Endometrial microvascular endothelial cells (primary cell): ENCODE measurements around the gene FBXW4. TPM values are rescaled to one million over a fixed set of nuclear protein-coding genes. Genes with fewer than 3 reads are reported as not detected.

Experiments
- in situ Hi-C: cut with HindIII; loops from 2 replicates; pipeline ENCODE4 v1.10.0; 2017; ENCODE audit warnings: low sequenced_read_pairs, low pct_unique_long_range_greater_than_20kb; ENCODE audit errors: inconsistent ontology term
- total RNA-seq: library from RNA; depleted of rRNA; stranded (reverse); fragments of >200 nt; gene quantifications from one replicate; pipeline ENCODE4 v1.2.3, GENCODE V29; 2015; ENCODE audit errors: inconsistent ontology term

FBXW4 gene
- total RNA-seq, 1 donor from 2014 or later, result 13.9 TPM

GRCh38 chr10:101563497-101564040 is 131.4 kb downstream of the FBXW4 start:
- in situ Hi-C loops, result no loop called here

- in situ Hi-C loops, result no loop called here
Observed at GRCh38 chr10:101563007-101563406, 132.0 kb downstream of the FBXW4 start.

- in situ Hi-C loops, result no loop called here
Observed at GRCh38 chr10:101562231-101562630, 132.7 kb downstream of the FBXW4 start.

- in situ Hi-C loops, result no loop called here
Observed at GRCh38 chr10:101561068-101561915, 133.7 kb downstream of the FBXW4 start.

Other genes starting within 250 kb of the FBXW4 start
- 27.0 TPM for gene POLL, start 106.9 kb downstream of the FBXW4 start, total RNA-seq
- gene DPCD, start 106.8 kb downstream of the FBXW4 start, total RNA-seq, result 45.9 TPM
- gene FGF8, start 80.9 kb upstream of the FBXW4 start, total RNA-seq, result not detected
- gene NPM3, start 88.3 kb upstream of the FBXW4 start, total RNA-seq, result 192 TPM
- 51.8 TPM for gene OGA, start 123.3 kb upstream of the FBXW4 start, total RNA-seq
- 0.09 TPM for gene KCNIP2, start 148.6 kb upstream of the FBXW4 start, total RNA-seq